Endothelial cell of umbilical vein (primary cell): ENCODE measurements around the gene PAGR1.

Source experiments
- MYC ChIP-seq: IDR thresholded peaks from one replicate; pipeline ENCODE4 v1.6.1; 2011; ENCODE audit warnings: mild to moderate bottlenecking, low read depth, low read length
- TF ChIP-seq, protein P1 (sequence below), 2 donors: IDR thresholded peaks; 1 replicate in 1 of 2; 2 replicates in 1 of 2; pipeline ENCODE4 v1.5.1; 2011; ENCODE audit warnings: low read length in 2 of 2, mild to moderate bottlenecking in 2 of 2, moderate library complexity in 2 of 2, control low read depth in 1 of 2, inconsistent platforms in 1 of 2, low read depth in 1 of 2; ENCODE audit not compliant: insufficient read depth in 1 of 2; ENCODE audit errors: extremely low read depth in 1 of 2

DNA sequence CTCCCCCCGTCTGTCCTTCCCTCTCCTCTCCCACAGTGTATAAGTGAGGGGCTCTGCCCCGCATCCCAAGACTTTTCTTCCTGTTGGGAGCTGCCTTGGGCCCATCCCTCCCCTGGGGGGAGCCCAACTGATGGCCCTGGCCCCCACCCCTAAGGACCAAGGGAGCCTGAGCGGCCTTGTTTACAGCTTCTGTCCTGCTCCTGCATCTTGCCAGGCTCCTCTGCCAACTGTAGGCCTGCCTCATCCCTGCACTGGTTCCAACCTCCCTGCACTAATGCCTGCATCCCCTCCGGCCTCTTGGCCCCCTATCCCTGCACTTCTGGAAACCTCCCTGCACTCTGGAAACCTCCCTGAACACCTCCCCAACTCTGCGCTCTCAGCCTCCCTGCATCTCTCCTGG is 1.4 kb upstream of the PAGR1 start:
- TF ChIP-seq, protein P1, sequence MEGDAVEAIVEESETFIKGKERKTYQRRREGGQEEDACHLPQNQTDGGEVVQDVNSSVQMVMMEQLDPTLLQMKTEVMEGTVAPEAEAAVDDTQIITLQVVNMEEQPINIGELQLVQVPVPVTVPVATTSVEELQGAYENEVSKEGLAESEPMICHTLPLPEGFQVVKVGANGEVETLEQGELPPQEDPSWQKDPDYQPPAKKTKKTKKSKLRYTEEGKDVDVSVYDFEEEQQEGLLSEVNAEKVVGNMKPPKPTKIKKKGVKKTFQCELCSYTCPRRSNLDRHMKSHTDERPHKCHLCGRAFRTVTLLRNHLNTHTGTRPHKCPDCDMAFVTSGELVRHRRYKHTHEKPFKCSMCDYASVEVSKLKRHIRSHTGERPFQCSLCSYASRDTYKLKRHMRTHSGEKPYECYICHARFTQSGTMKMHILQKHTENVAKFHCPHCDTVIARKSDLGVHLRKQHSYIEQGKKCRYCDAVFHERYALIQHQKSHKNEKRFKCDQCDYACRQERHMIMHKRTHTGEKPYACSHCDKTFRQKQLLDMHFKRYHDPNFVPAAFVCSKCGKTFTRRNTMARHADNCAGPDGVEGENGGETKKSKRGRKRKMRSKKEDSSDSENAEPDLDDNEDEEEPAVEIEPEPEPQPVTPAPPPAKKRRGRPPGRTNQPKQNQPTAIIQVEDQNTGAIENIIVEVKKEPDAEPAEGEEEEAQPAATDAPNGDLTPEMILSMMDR (IDR thresholded peaks at IDR 0.05; ENCODE audit: extremely low read depth in 1 of 2, insufficient read depth in 1 of 2, low read depth in 1 of 2, low read length in 2 of 2), result no peak
- TF ChIP-seq MYC, result no peak
